Common myeloid progenitor, CD34-positive (primary cell): ENCODE measurements around the gene ARL8A.
A peak's percentile ranks its signal among the peaks of the same experiment; 100 is the strongest.

Source experiments
- CTCF ChIA-PET: fragments of 350-600 bp; sonication (Branson Sonifier 250); formaldehyde crosslinking; loops from one replicate; lab custom pipeline; 2021; ENCODE audit warnings: antibody characterized with exemption; lab: Charles Lee
- POLR2A ChIA-PET: fragments of 350-600 bp; sonication (Branson Sonifier 250); formaldehyde crosslinking; loops from one replicate; lab custom pipeline; 2021; ENCODE audit warnings: antibody characterized with exemption; lab: Charles Lee
- DNase-seq, 3 donors: peaks; one replicate each; pipeline versions ENCODE4 v3.0.0 to v3.0.0-alpha.2; 2013
- H3K27ac ChIP-seq, 2 experiments: 1 replicate in 1 of 2; 2 replicates in 1 of 2; pipeline ENCODE4 v1.7.0; 2013; ENCODE audit warnings: inconsistent platforms in 2 of 2, low read length in 2 of 2, mild to moderate bottlenecking in 2 of 2, low read depth in 1 of 2, moderate library complexity in 1 of 2; ENCODE audit not compliant: severe bottlenecking in 2 of 2, insufficient read depth in 1 of 2, poor library complexity in 1 of 2
- H3K27me3 ChIP-seq, 5 experiments: replicated peaks in 2 of 5; 1 replicate in 3 of 5; 2 replicates in 2 of 5; pipeline versions ENCODE4 v1.6.1 to v1.7.0; 2013; ENCODE audit warnings: low read length in 4 of 5, mild to moderate bottlenecking in 2 of 5, moderate library complexity in 2 of 5, inconsistent platforms in 1 of 5; ENCODE audit not compliant: insufficient read depth in 5 of 5, control insufficient read depth in 4 of 5
- H3K36me3 ChIP-seq, 4 experiments: 1 replicate in 2 of 4; 2 replicates in 2 of 4; pipeline versions ENCODE4 v1.6.1 to v1.7.0; 2013; ENCODE audit warnings: low read length in 3 of 4, control low read depth in 1 of 4, mild to moderate bottlenecking in 1 of 4; ENCODE audit not compliant: control insufficient read depth in 4 of 4, insufficient read depth in 4 of 4
- H3K4me1 ChIP-seq, 4 experiments: 1 replicate in 3 of 4; 2 replicates in 1 of 4; pipeline versions ENCODE4 v1.6.1 to v1.7.1; 2013; ENCODE audit warnings: low read length in 3 of 4, mild to moderate bottlenecking in 3 of 4, control low read depth in 1 of 4, inconsistent platforms in 1 of 4, moderate library complexity in 1 of 4; ENCODE audit not compliant: control insufficient read depth in 4 of 4, insufficient read depth in 4 of 4; ENCODE audit errors: control extremely low read depth in 1 of 4
- H3K4me3 ChIP-seq, 7 experiments: 1 replicate in 4 of 7; 2 replicates in 3 of 7; pipeline versions ENCODE4 v1.5.1 to v1.7.0; 2013; ENCODE audit warnings: mild to moderate bottlenecking in 7 of 7, low read length in 6 of 7, moderate library complexity in 6 of 7, inconsistent platforms in 2 of 7, low read depth in 2 of 7, control low read depth in 1 of 7; ENCODE audit not compliant: insufficient read depth in 4 of 7, control insufficient read depth in 1 of 7; ENCODE audit errors: extremely low read depth in 1 of 7
- H3K9me3 ChIP-seq, 5 experiments: 1 replicate in 4 of 5; 2 replicates in 1 of 5; pipeline versions ENCODE4 v1.6.1 to v1.7.1; 2013; ENCODE audit warnings: low read length in 4 of 5, mild to moderate bottlenecking in 2 of 5, inconsistent platforms in 1 of 5, low read depth in 1 of 5, moderate library complexity in 1 of 5; ENCODE audit not compliant: control insufficient read depth in 4 of 5, insufficient read depth in 2 of 5; ENCODE audit errors: control extremely low read depth in 1 of 5
- WGBS: methylation state at CpG from one replicate; pipeline ENCODE4 v1.1.5; 2013; ENCODE audit not compliant: insufficient coverage; 5-methylcytosine and 5-hydroxymethylcytosine counted together

The ARL8A gene

GRCh38 chr1:202176949-202177927 lies 32.7 kb upstream of the ARL8A start:
- Histone ChIP-seq H3K36me3 (no peaks in the 10 kb centered on the region), H3K9me3 (no peaks in the 10 kb centered on the region), H3K27ac (no peak overlapping the region), H3K4me3 (no peak overlapping the region), H3K4me1 (no peaks in the 10 kb centered on the region), H3K27me3 (no peaks in the 10 kb centered on the region)
- CTCF ChIA-PET: interaction anchor here (1.0 to 4.4 kb wide), 3 partner anchors 8 to 16 kb away, joined by 3 to 32 read pairs (median 22); partner anchors contain the start of gene PTPN7
- WGBS: 98% methylated on average over 23 of the region's 29 CpGs
- POLR2A ChIA-PET: interaction anchor here (0.6 kb wide), 1 partner anchor 1154 kb away, joined by 3 read pairs; the partner anchor contains the start of gene KIF21B
- no peak for DNase-seq

GRCh38 chr1:202173993-202174392 lies 29.5 kb upstream of the ARL8A start:
- Histone ChIP-seq H3K27me3 (no peaks in the 10 kb centered on the region), H3K9me3 (no peaks in the 10 kb centered on the region), H3K36me3 (no peaks in the 10 kb centered on the region), H3K4me1 (peaks cover 0 to 10% (median 1%) of the 10 kb centered on the region in 4 experiments), H3K27ac (no peak overlapping the region), H3K4me3 (no peak overlapping the region)
- ChIA-PET CTCF (interaction anchor here (0.9 to 4.4 kb wide), 11 partner anchors 8 to 155 kb away, joined by 3 to 32 read pairs (median 3); partner anchors contain the start of gene PTPN7), POLR2A (no interaction called here)
- no peak for DNase-seq
- 92% methylated on average over 7 of the region's 7 CpGs for WGBS

- H3K27me3 ChIP-seq: no peaks in the 10 kb centered on the region
- peaks cover 0 to 22% (median 12%) of the 10 kb centered on the region in 4 experiments for H3K4me1 ChIP-seq
- H3K4me3 ChIP-seq: no peak overlapping the region
- DNase-seq: peak in 2 of 3 donors; percentile 43 to 54
- no peaks in the 10 kb centered on the region for H3K36me3 ChIP-seq
- H3K27ac ChIP-seq: no peak overlapping the region
- H3K9me3 ChIP-seq: no peaks in the 10 kb centered on the region
- ChIA-PET CTCF (interaction anchor here (1.2 to 2.6 kb wide), 2 partner anchors 8 to 17 kb away, joined by 4 to 9 read pairs; no protein-coding TSS in a partner anchor), POLR2A (interaction anchor here (0.7 kb wide), 1 partner anchor 11 kb away, joined by 3 read pairs; no protein-coding TSS in a partner anchor)
- 96% methylated on average over 5 of the region's 5 CpGs for WGBS
These were observed 27.4 kb upstream of the ARL8A start for GRCh38 chr1:202172015-202172355.

GRCh38 chr1:202171292-202172014 lies 26.9 kb upstream of the ARL8A start:
- Histone ChIP-seq H3K27ac (no peak overlapping the region), H3K27me3 (no peaks in the 10 kb centered on the region), H3K36me3 (no peaks in the 10 kb centered on the region), H3K9me3 (no peaks in the 10 kb centered on the region), H3K4me1 (peaks cover 2 to 27% (median 15%) of the 10 kb centered on the region in 4 experiments), H3K4me3 (no peak overlapping the region)
- WGBS: over 99% methylated on average over 11 of the region's 11 CpGs
- CTCF ChIA-PET: interaction anchor here (1.2 to 2.8 kb wide), 3 partner anchors 9 to 16 kb away, joined by 4 to 13 read pairs (median 9); partner anchors contain the start of gene PTPN7
- DNase-seq: no peak
- POLR2A ChIA-PET: interaction anchor here (0.7 kb wide), 1 partner anchor 10 kb away, joined by 3 read pairs; no protein-coding TSS in a partner anchor

GRCh38 chr1:202170726-202171125 lies 26.2 kb upstream of the ARL8A start:
- POLR2A ChIA-PET: no interaction called here
- Histone ChIP-seq H3K36me3 (no peaks in the 10 kb centered on the region), H3K4me3 (no peak overlapping the region), H3K4me1 (peaks cover 3 to 34% (median 23%) of the 10 kb centered on the region in 4 experiments), H3K27ac (no peak overlapping the region), H3K27me3 (no peaks in the 10 kb centered on the region), H3K9me3 (no peaks in the 10 kb centered on the region)
- CTCF ChIA-PET: interaction anchor here (0.9 to 2.8 kb wide), 4 partner anchors 10 to 160 kb away, joined by 3 to 13 read pairs (median 6); partner anchors contain the start of genes ELF3 and PTPN7
- DNase-seq: no peak
- WGBS: 79% methylated on average over 6 of the region's 6 CpGs

- ChIA-PET POLR2A (no interaction called here), CTCF (interaction anchor here (0.6 to 2.8 kb wide), 2 partner anchors 8 to 25 kb away, joined by 3 to 13 read pairs; partner anchors contain the start of genes LGR6 and PTPN7)
- H3K4me3 ChIP-seq: no peak overlapping the region
- H3K9me3 ChIP-seq: no peaks in the 10 kb centered on the region
- H3K4me1 ChIP-seq: peaks cover 3 to 53% (median 41%) of the 10 kb centered on the region in 4 experiments
- WGBS: 92% methylated on average over 7 of the region's 7 CpGs
- DNase-seq: no peak
- no peak overlapping the region for H3K27ac ChIP-seq
- no peaks in the 10 kb centered on the region for H3K36me3 ChIP-seq
- no peaks in the 10 kb centered on the region for H3K27me3 ChIP-seq
These were observed 24.3 kb upstream of the ARL8A start for GRCh38 chr1:202168861-202169260.
